ENCODE data around the gene PDGFRB. TPM values are rescaled to one million over a fixed set of nuclear protein-coding genes. Genes with fewer than 3 reads are reported as not detected.

PDGFRB gene
- total and polyA plus RNA-seq, 2 donors (not counting 1 experiment from before 2014, with no cell fraction given), result 231 to 347 TPM

GRCh38 chr5:150070821-150071220 is 84.8 kb downstream of the PDGFRB start:
- no peak overlapping the region for H3K4me2 ChIP-seq (ENCODE audit: extremely low read depth, insufficient read depth, low read length)
- peaks cover 8% of the 10 kb centered on the region for H3K27me3 ChIP-seq (ENCODE audit: control insufficient read depth, insufficient read depth, low read length)
- no peaks in the 10 kb centered on the region for H3K36me3 ChIP-seq (ENCODE audit: control insufficient read depth, insufficient read depth, low read length)
- H3K9ac ChIP-seq (ENCODE audit: insufficient read depth, low read length), result no peak overlapping the region
- TF ChIP-seq CTCF (conservative IDR thresholded peaks at IDR 0.05 in 1 of 2, IDR thresholded peaks at IDR 0.05 in 1 of 2; ENCODE audit: low read depth in 1 of 2, low read length in 2 of 2), result no peak
- no peak for TF ChIP-seq EZH2 (IDR thresholded peaks at IDR 0.05; ENCODE audit: low read length, missing control alignments)
- H3K4me1 ChIP-seq (ENCODE audit: control insufficient read depth, extremely low read depth, insufficient read depth, low read length), result peaks cover 13% of the 10 kb centered on the region
- no peaks in the 10 kb centered on the region for H3K9me3 ChIP-seq (ENCODE audit: control insufficient read depth, insufficient read depth, low read depth, low read length)
- no peak for DNase-seq (ENCODE audit: low read depth in 2 of 2)
- H4K20me1 ChIP-seq (ENCODE audit: control insufficient read depth, extremely low read depth, insufficient read depth, low read length), result no peaks in the 10 kb centered on the region
- no peak overlapping the region for H2AFZ ChIP-seq (ENCODE audit: low read length)
- H3K79me2 ChIP-seq (ENCODE audit: control insufficient read depth, insufficient read depth, low read length), result no peaks in the 10 kb centered on the region
- no peak overlapping the region for H3K27ac ChIP-seq (ENCODE audit: insufficient read depth, low read length)
- no peak overlapping the region for H3K4me3 ChIP-seq (replicated peaks in 1 of 4; ENCODE audit: control extremely low read depth in 1 of 4, insufficient read depth in 1 of 4, low read depth in 3 of 4, low read length in 4 of 4)

GRCh38 chr5:150069672-150070627 is 85.7 kb downstream of the PDGFRB start:
- Histone ChIP-seq H3K27ac (ENCODE audit: insufficient read depth, low read length) (no peak overlapping the region), H3K27me3 (ENCODE audit: control insufficient read depth, insufficient read depth, low read length) (peaks cover 2% of the 10 kb centered on the region), H3K4me3 (replicated peaks in 1 of 4; ENCODE audit: control extremely low read depth in 1 of 4, insufficient read depth in 1 of 4, low read depth in 3 of 4, low read length in 4 of 4) (no peak overlapping the region), H3K9ac (ENCODE audit: insufficient read depth, low read length) (no peak overlapping the region), H3K36me3 (ENCODE audit: control insufficient read depth, insufficient read depth, low read length) (no peaks in the 10 kb centered on the region), H2AFZ (ENCODE audit: low read length) (no peak overlapping the region), H3K9me3 (ENCODE audit: control insufficient read depth, insufficient read depth, low read depth, low read length) (no peaks in the 10 kb centered on the region), H4K20me1 (ENCODE audit: control insufficient read depth, extremely low read depth, insufficient read depth, low read length) (no peaks in the 10 kb centered on the region), H3K4me2 (ENCODE audit: extremely low read depth, insufficient read depth, low read length) (no peak overlapping the region), H3K4me1 (ENCODE audit: control insufficient read depth, extremely low read depth, insufficient read depth, low read length) (peaks cover 22% of the 10 kb centered on the region), H3K79me2 (ENCODE audit: control insufficient read depth, insufficient read depth, low read length) (no peaks in the 10 kb centered on the region)
- no peak for DNase-seq (ENCODE audit: low read depth in 2 of 2)
- no peak for TF ChIP-seq CTCF (conservative IDR thresholded peaks at IDR 0.05 in 1 of 2, IDR thresholded peaks at IDR 0.05 in 1 of 2; ENCODE audit: low read depth in 1 of 2, low read length in 2 of 2)
- no peak for TF ChIP-seq EZH2 (IDR thresholded peaks at IDR 0.05; ENCODE audit: low read length, missing control alignments)

- no peak overlapping the region for H2AFZ ChIP-seq (ENCODE audit: low read length)
- peaks cover 24% of the 10 kb centered on the region for H3K4me1 ChIP-seq (ENCODE audit: control insufficient read depth, extremely low read depth, insufficient read depth, low read length)
- no peak for DNase-seq (ENCODE audit: low read depth in 2 of 2)
- no peaks in the 10 kb centered on the region for H3K36me3 ChIP-seq (ENCODE audit: control insufficient read depth, insufficient read depth, low read length)
- no peaks in the 10 kb centered on the region for H3K79me2 ChIP-seq (ENCODE audit: control insufficient read depth, insufficient read depth, low read length)
- no peak overlapping the region for H3K9ac ChIP-seq (ENCODE audit: insufficient read depth, low read length)
- H3K9me3 ChIP-seq (ENCODE audit: control insufficient read depth, insufficient read depth, low read depth, low read length), result no peaks in the 10 kb centered on the region
- H3K27me3 ChIP-seq (ENCODE audit: control insufficient read depth, insufficient read depth, low read length), result no peaks in the 10 kb centered on the region
- H4K20me1 ChIP-seq (ENCODE audit: control insufficient read depth, extremely low read depth, insufficient read depth, low read length), result no peaks in the 10 kb centered on the region
- H3K27ac ChIP-seq (ENCODE audit: insufficient read depth, low read length), result no peak overlapping the region
- TF ChIP-seq CTCF (conservative IDR thresholded peaks at IDR 0.05 in 1 of 2, IDR thresholded peaks at IDR 0.05 in 1 of 2; ENCODE audit: low read depth in 1 of 2, low read length in 2 of 2), result no peak
- TF ChIP-seq EZH2 (IDR thresholded peaks at IDR 0.05; ENCODE audit: low read length, missing control alignments), result no peak
- H3K4me2 ChIP-seq (ENCODE audit: extremely low read depth, insufficient read depth, low read length), result no peak overlapping the region
- no peak overlapping the region for H3K4me3 ChIP-seq (replicated peaks in 1 of 4; ENCODE audit: control extremely low read depth in 1 of 4, insufficient read depth in 1 of 4, low read depth in 3 of 4, low read length in 4 of 4)
Measured at GRCh38 chr5:150068961-150069645, 86.5 kb downstream of the PDGFRB start.

Data from fibroblast of lung (primary cell).